GM12875 (cell line): Measurements from ENCODE around the gene CAPN3.
"Not testable (repeated sequence)": the region's sequence is repeated elsewhere in the genome, so short reads cannot be mapped to it uniquely, and the experiment has no call there.

Source experiments
- H3K4me3 ChIP-seq: one replicate; pipeline ENCODE4 v1.5.1; 2011; ENCODE audit warnings: low read depth, low read length, control low read depth
- TF ChIP-seq, protein P1 (sequence below): IDR thresholded peaks from 2 replicates; pipeline ENCODE4 v1.5.1; 2011; ENCODE audit warnings: low read depth, mild to moderate bottlenecking, control low read depth, inconsistent platforms, low read length, moderate library complexity, borderline replicate concordance; ENCODE audit not compliant: insufficient read depth

Gene CAPN3

DNA sequence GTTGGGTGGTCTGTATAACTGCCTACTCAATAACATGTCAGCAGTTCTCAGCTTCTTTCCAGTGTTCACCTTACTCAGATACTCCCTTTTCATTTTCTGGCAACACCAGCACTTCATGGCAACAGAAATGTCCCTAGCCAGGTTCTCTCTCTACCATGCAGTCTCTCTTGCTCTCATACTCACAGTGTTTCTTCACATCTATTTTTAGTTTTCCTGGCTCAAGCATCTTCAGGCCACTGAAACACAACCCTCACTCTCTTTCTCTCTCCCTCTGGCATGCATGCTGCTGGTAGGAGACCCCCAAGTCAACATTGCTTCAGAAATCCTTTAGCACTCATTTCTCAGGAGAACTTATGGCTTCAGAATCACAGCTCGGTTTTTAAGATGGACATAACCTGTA lies at the start of gene CAPN3:
TSS of gene CAPN3 (plus strand) at position 253 of the 400 bp plus-strand sequence. CDS start 305 bp downstream, outside the sequence.
- H3K4me3 ChIP-seq, result no peak within 1 kb of the TSS
- TF ChIP-seq, protein P1, sequence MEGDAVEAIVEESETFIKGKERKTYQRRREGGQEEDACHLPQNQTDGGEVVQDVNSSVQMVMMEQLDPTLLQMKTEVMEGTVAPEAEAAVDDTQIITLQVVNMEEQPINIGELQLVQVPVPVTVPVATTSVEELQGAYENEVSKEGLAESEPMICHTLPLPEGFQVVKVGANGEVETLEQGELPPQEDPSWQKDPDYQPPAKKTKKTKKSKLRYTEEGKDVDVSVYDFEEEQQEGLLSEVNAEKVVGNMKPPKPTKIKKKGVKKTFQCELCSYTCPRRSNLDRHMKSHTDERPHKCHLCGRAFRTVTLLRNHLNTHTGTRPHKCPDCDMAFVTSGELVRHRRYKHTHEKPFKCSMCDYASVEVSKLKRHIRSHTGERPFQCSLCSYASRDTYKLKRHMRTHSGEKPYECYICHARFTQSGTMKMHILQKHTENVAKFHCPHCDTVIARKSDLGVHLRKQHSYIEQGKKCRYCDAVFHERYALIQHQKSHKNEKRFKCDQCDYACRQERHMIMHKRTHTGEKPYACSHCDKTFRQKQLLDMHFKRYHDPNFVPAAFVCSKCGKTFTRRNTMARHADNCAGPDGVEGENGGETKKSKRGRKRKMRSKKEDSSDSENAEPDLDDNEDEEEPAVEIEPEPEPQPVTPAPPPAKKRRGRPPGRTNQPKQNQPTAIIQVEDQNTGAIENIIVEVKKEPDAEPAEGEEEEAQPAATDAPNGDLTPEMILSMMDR, result no peak

DNA sequence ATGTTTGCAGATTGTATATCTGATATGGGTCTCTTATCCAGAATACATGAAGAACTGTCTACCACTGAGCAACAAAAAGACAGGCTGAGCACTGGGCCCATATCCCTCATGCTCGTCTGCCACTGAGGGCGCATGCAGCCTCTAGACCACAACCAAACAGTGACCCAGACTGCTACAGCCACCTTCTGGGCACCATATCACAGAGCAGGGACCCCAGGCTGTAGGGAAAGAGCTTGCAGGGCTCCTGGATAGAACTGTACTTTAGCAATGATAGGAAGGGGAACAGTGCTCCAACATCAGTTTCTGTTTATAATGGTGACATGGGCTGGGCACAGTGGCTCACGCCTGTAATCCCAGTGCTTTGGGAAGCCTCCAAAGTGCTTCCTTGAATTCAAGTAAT lies 45.8 kb upstream of the CAPN3 start:
- H3K4me3 ChIP-seq, result no peak overlapping the region
- TF ChIP-seq, protein P1, result no peak

DNA sequence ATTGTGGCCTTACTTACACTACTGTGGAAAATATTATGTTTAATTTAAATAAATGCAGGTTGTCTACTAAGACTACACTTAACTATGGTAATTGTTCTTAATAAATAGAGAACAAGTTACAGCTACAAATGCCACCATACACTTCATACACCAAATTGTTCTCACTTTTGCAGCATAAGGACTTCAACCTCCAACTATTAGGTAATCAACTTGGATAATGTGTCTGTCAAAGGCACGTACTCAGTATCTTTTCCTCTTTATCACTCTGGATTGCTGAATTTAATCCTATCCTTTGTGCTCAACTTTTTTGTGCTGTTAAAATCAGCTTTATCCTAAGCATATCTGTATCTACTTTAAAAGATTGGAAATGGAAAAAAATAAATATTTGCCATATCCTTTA lies 44.5 kb upstream of the CAPN3 start:
- no peak overlapping the region for H3K4me3 ChIP-seq
- TF ChIP-seq, protein P1, result no peak

GRCh38 chr15:42315521-42315920 lies 43.8 kb upstream of the CAPN3 start:
- TF ChIP-seq, protein P1, result no peak
- H3K4me3 ChIP-seq, result no peak overlapping the region

GRCh38 chr15:42316282-42316805 lies 43.0 kb upstream of the CAPN3 start:
- not testable (repeated sequence) for H3K4me3 ChIP-seq

- no peak overlapping the region for H3K4me3 ChIP-seq
- TF ChIP-seq, protein P1, result no peak
These were observed 40.1 kb upstream of the CAPN3 start for GRCh38 chr15:42319206-42319605.

DNA sequence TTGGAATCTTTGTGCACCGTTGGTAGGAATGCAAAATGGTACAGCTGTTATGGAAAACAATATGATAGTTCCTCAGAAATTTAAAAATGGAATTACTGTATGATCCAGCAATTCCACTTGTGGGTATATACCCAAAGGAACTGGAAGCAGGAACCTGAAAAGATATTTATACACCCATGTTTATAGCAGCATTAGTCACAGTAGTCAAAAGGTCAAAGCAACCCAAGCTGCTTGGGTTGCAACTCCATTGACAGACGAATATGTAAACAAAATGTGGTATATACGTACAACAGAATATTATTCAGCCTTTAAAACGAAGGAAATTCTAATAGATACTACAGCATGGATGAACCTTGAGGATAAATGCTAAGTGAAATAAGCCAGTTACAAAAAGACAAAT lies 35.0 kb upstream of the CAPN3 start:
- TF ChIP-seq, protein P1, result no peak
- H3K4me3 ChIP-seq, result no peak overlapping the region

DNA sequence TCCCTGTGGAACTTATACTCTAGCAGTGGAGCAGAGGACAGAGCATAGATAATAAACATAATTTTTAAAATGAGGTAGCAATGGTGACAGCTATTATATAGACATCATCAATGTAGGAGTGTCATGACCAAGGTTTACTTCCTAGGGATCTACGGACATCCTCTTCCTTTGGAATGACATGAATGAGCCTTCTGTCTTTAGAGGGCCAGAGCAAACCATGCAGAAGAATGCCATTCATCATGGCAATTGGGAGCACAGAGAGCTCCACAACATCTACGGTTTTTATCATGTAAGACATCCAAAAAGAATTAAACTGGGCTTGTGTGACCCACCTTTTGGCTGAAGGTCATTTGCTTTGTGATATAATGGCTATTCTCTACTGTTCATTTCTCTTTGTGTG lies 30.1 kb upstream of the CAPN3 start:
- no peak overlapping the region for H3K4me3 ChIP-seq
- TF ChIP-seq, protein P1, result no peak
